ENCODE results near the gene MNT.

Gene MNT

GRCh38 chr17:2380950-2381649 is 19.8 kb downstream of the MNT start:
- no peak for DNase-seq (ENCODE audit: low read depth)
- TF ChIP-seq, protein P1, sequence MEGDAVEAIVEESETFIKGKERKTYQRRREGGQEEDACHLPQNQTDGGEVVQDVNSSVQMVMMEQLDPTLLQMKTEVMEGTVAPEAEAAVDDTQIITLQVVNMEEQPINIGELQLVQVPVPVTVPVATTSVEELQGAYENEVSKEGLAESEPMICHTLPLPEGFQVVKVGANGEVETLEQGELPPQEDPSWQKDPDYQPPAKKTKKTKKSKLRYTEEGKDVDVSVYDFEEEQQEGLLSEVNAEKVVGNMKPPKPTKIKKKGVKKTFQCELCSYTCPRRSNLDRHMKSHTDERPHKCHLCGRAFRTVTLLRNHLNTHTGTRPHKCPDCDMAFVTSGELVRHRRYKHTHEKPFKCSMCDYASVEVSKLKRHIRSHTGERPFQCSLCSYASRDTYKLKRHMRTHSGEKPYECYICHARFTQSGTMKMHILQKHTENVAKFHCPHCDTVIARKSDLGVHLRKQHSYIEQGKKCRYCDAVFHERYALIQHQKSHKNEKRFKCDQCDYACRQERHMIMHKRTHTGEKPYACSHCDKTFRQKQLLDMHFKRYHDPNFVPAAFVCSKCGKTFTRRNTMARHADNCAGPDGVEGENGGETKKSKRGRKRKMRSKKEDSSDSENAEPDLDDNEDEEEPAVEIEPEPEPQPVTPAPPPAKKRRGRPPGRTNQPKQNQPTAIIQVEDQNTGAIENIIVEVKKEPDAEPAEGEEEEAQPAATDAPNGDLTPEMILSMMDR (IDR thresholded peaks at IDR 0.05; ENCODE audit: low read depth, low read length), result no peak
- TF ChIP-seq POLR2A (IDR thresholded peaks at IDR 0.05; ENCODE audit: extremely low read depth, insufficient read length) (no peak), MAX (IDR thresholded peaks at IDR 0.05; ENCODE audit: low read depth, low read length) (no peak), MYC (IDR thresholded peaks at IDR 0.05; ENCODE audit: low read depth, low read length) (no peak)
- no peak overlapping the region for H3K4me3 ChIP-seq (ENCODE audit: low read depth, low read length)

DNA sequence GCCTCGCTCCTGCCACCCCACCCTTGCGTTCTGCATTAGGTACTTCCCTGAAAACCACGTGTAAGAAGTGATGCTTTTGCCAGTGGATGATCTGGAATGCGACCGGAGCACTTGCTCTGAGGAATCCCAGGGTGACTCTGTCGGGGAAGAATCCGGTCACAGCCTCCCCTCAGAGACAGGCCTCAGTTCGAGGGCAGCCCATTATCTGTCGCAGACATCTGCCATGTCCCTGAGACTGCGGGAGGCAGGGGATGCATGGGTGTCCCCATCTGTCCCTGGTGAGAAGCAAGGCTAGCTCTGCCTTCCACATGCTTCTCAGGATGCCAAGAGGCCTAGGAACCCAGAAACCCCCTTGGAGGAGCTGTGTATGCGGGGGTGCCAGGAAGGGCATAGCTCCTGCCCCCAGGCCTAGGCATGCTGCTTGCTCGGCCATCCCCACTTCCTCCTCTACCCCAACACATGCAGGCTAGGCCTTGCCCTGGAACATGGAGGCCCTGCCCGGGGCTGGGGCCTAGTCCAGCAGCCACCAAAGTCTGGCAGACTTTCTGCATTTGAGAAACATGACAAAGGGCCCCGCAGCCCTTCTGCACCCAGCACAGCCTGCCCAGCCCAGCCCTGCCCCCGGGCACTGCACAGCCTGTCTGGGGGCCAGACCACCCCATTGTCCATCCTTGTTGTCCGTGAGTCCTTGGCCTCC is 20.5 kb downstream of the MNT start:
- no peak for TF ChIP-seq MAX (IDR thresholded peaks at IDR 0.05; ENCODE audit: low read depth, low read length)
- no peak for DNase-seq (ENCODE audit: low read depth)
- no peak overlapping the region for H3K4me3 ChIP-seq (ENCODE audit: low read depth, low read length)

GRCh38 chr17:2379489-2380225 is 21.2 kb downstream of the MNT start:
- no peak for TF ChIP-seq MYC (IDR thresholded peaks at IDR 0.05; ENCODE audit: low read depth, low read length)
- no peak for TF ChIP-seq MAX (IDR thresholded peaks at IDR 0.05; ENCODE audit: low read depth, low read length)
- TF ChIP-seq POLR2A (IDR thresholded peaks at IDR 0.05; ENCODE audit: extremely low read depth, insufficient read length), result no peak
- TF ChIP-seq, protein P1 (IDR thresholded peaks at IDR 0.05; ENCODE audit: low read depth, low read length), result no peak
- DNase-seq (ENCODE audit: low read depth), result no peak
- no peak overlapping the region for H3K4me3 ChIP-seq (ENCODE audit: low read depth, low read length)

- no peak overlapping the region for H3K4me3 ChIP-seq (ENCODE audit: low read depth, low read length)
- DNase-seq (ENCODE audit: low read depth), result no peak
- TF ChIP-seq MAX (IDR thresholded peaks at IDR 0.05; ENCODE audit: low read depth, low read length), result no peak
- TF ChIP-seq, protein P1 (IDR thresholded peaks at IDR 0.05; ENCODE audit: low read depth, low read length), result no peak
- no peak for TF ChIP-seq POLR2A (IDR thresholded peaks at IDR 0.05; ENCODE audit: extremely low read depth, insufficient read length)
- TF ChIP-seq MYC (IDR thresholded peaks at IDR 0.05; ENCODE audit: low read depth, low read length), result no peak
Observed at GRCh38 chr17:2378905-2379304, 22.0 kb downstream of the MNT start.

DNA sequence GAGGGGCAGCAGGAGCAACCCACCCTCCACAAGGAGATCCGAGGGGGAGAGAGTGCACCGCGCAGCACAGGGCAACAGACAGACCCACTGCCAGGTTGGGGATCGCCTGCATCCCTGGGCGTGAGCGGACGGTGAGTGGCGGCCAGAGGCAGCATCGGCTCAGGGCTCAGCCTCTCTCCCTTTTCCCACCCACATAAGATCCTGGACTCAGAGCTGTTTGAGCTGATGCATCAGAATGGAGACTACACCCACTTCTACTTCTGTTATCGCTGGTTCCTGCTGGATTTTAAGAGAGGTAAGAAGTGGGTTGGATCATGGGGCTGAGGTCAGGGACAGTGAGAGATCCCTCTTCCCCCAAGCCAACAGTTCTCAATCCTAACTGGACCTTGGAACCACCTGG is 23.2 kb downstream of the MNT start:
- H3K4me3 ChIP-seq (ENCODE audit: low read depth, low read length), result no peak overlapping the region
- DNase-seq (ENCODE audit: low read depth), result no peak
- TF ChIP-seq MAX (IDR thresholded peaks at IDR 0.05; ENCODE audit: low read depth, low read length) (no peak), MYC (IDR thresholded peaks at IDR 0.05; ENCODE audit: low read depth, low read length) (no peak), POLR2A (IDR thresholded peaks at IDR 0.05; ENCODE audit: extremely low read depth, insufficient read length) (no peak)
- TF ChIP-seq, protein P1 (IDR thresholded peaks at IDR 0.05; ENCODE audit: low read depth, low read length), result no peak

DNA sequence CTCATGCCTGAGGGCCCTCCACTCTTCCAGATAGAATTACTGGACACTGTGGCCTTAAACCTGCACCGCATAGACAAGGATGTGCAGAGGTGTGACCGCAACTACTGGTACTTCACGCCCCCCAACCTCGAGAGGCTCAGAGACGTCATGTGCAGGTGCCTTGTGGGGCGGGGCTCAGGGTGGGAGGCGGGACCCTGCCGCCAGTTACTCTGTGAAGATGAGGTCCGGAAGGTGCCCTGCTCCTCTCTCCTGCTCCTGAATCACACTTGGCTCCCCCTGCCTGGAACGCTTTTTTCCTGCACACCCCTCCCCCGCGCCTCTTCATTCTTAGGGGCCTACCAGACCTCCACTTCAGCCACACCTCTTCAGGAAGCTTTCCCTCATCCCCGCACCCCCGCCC is 24.8 kb downstream of the MNT start:
- TF ChIP-seq POLR2A (IDR thresholded peaks at IDR 0.05; ENCODE audit: extremely low read depth, insufficient read length) (no peak), MYC (IDR thresholded peaks at IDR 0.05; ENCODE audit: low read depth, low read length) (no peak), MAX (IDR thresholded peaks at IDR 0.05; ENCODE audit: low read depth, low read length) (no peak)
- TF ChIP-seq, protein P1 (IDR thresholded peaks at IDR 0.05; ENCODE audit: low read depth, low read length), result no peak
- H3K4me3 ChIP-seq (ENCODE audit: low read depth, low read length), result no peak overlapping the region
- no peak for DNase-seq (ENCODE audit: low read depth)

All from NB4 (cell line).